A549 (cell line): ENCODE measurements around the gene KRTAP4-5.
"Not testable (repeated sequence)": the region's sequence is repeated elsewhere in the genome, so short reads cannot be mapped to it uniquely, and the experiment has no call there.

ENCODE experiments used
- CTCF ChIP-seq: fragments of >200 bp; sonication (Bioruptor Twin); formaldehyde crosslinking; IDR thresholded peaks from 3 replicates; pipeline ENCODE4 v1.5.1; 2016
- GATA3 ChIP-seq: IDR thresholded peaks from 2 replicates; pipeline ENCODE4 v1.6.1; 2012; ENCODE audit warnings: borderline replicate concordance
- JUNB ChIP-seq: fragments of >200 bp; sonication (Bioruptor Twin); formaldehyde crosslinking; IDR thresholded peaks from 2 replicates; pipeline ENCODE4 v1.6.1; 2016
- RFX5 ChIP-seq: fragments of 450-650 bp; IDR thresholded peaks from 2 replicates; pipeline ENCODE4 v1.7.1; 2014; ENCODE audit warnings: antibody characterized with exemption, mild to moderate bottlenecking, moderate library complexity

DNA sequence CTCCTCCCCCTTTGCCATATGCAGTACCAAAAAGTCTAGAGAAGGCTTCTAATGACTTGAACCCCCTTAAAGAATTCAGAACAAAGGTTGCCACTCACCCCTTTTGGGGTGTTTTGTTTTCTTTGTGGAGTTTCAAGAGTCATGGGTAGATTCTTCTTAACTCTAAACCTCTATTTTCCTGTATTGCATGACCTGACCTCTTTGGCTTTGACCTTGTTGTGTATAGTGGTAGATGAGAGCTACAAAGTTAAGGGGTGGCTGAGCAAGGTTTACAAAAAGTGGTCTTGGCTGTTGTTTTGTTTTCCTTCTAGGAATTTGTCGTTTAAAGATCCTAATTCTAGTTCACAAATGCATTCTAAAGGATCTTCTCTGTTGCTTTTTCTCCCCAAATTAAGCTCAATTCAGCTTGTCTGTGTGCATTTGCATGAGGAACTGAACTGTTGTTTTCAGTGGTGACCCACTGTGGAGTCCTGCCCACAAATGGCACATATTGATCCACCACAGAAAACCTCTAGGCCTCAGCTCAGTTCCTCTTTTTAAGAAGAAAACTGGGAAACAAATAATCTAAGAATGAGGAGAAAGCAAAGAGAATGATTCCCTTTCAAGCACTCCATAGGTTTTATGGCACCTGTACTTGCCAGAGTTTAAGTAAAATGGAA, 40.8 kb downstream of the KRTAP4-5 start:
- not testable (repeated sequence) for TF ChIP-seq JUNB, CTCF, RFX5, GATA3
